SK-N-SH (cell line): ENCODE results near the gene ARHGEF4. TPM values are rescaled to one million over a fixed set of nuclear protein-coding genes. Genes with fewer than 3 reads are reported as not detected.

Experiments
- CTCF ChIA-PET: fragments of 300-600, 350-600 bp; formaldehyde crosslinking; extraction: SDS; loops from one replicate; lab custom pipeline; 2021; lab: Yijun Ruan, JAX
- POLR2A ChIA-PET: fragments of 350-600 bp; sonication (Branson Sonifier 250); formaldehyde crosslinking; extraction: SDS; loops from one replicate; lab custom pipeline; 2020; ENCODE audit warnings: antibody characterized with exemption, inconsistent platforms; lab: Yijun Ruan, JAX
- DNase-seq: peaks from one replicate; pipeline ENCODE4 v3.0.0; 2012
- H2AFZ ChIP-seq: fragments of 200-600 bp; sonication (generic); 2 replicates; pipeline ENCODE4 v1.8.1; 2016; ENCODE audit warnings: antibody characterized with exemption, mild to moderate bottlenecking, low read depth
- H3F3A ChIP-seq: fragments of 200-600 bp; sonication (generic); replicated peaks from 2 replicates; pipeline ENCODE3; 2016; ENCODE audit warnings: antibody characterized with exemption, mild to moderate bottlenecking; ENCODE audit not compliant: insufficient read depth
- H3K27ac ChIP-seq, 2 experiments: fragments of 200-500 bp in 1 of 2; fragments of 200-600 bp in 1 of 2; sonication (Bioruptor generic) in 1 of 2; sonication (generic), shearing (Covaris generic) in 1 of 2; 2 replicates each; pipeline versions ENCODE4 v1.5.1 to v1.6.1; 2014 to 2016; ENCODE audit warnings: low read depth in 2 of 2, inconsistent platforms in 1 of 2, low read length in 1 of 2, mild to moderate bottlenecking in 1 of 2, mixed read lengths in 1 of 2
- H3K27me3 ChIP-seq: fragments of 200-600 bp; sonication (generic), shearing (Covaris generic); 2 replicates; pipeline ENCODE4 v1.6.1; 2016; ENCODE audit warnings: mixed run types; ENCODE audit not compliant: insufficient read depth
- H3K36me3 ChIP-seq, 2 experiments: fragments of 200-500 bp in 1 of 2; fragments of 200-600 bp in 1 of 2; sonication (Bioruptor generic) in 1 of 2; sonication (generic) in 1 of 2; replicated peaks in 1 of 2; 2 replicates each; pipeline versions ENCODE3 to v1.5.1; 2014 to 2016; ENCODE audit warnings: low read length in 1 of 2, mild to moderate bottlenecking in 1 of 2; ENCODE audit not compliant: insufficient read depth in 2 of 2, control insufficient read depth in 1 of 2
- H3K4me1 ChIP-seq, 2 experiments: fragments of 200-500 bp in 1 of 2; fragments of 200-600 bp in 1 of 2; sonication (Bioruptor generic) in 1 of 2; sonication (generic), shearing (Covaris generic) in 1 of 2; 2 replicates each; pipeline versions ENCODE4 v1.5.1 to v1.6.1; 2014 to 2016; ENCODE audit warnings: low read depth in 1 of 2, low read length in 1 of 2, mixed run types in 1 of 2; ENCODE audit not compliant: insufficient read depth in 2 of 2, control insufficient read depth in 1 of 2
- H3K4me2 ChIP-seq: fragments of 200-600 bp; sonication (generic), shearing (Covaris generic); 2 replicates; pipeline ENCODE4 v1.6.1; 2017; ENCODE audit warnings: mixed run types
- H3K4me3 ChIP-seq, 2 experiments: fragments of 200-500 bp in 1 of 2; fragments of 200-600 bp in 1 of 2; sonication (Bioruptor generic) in 1 of 2; sonication (generic), shearing (Covaris generic) in 1 of 2; 2 replicates each; pipeline versions ENCODE4 v1.5.1 to v1.8.1; 2014 to 2016; ENCODE audit warnings: low read depth in 2 of 2, inconsistent platforms in 1 of 2, low read length in 1 of 2, mild to moderate bottlenecking in 1 of 2, mixed read lengths in 1 of 2, moderate library complexity in 1 of 2
- H3K79me2 ChIP-seq: fragments of 200-600 bp; sonication (generic); 2 replicates; pipeline ENCODE4 v1.8.1; 2017; ENCODE audit warnings: mild to moderate bottlenecking; ENCODE audit not compliant: insufficient read depth
- H3K9ac ChIP-seq: fragments of 200-600 bp; sonication (generic); 2 replicates; pipeline ENCODE4 v1.6.1; 2017; ENCODE audit warnings: mixed run types
- H3K9me2 ChIP-seq: fragments of 200-600 bp; sonication (generic); 2 replicates; pipeline ENCODE4 v1.6.1; 2017; ENCODE audit warnings: mixed run types
- H3K9me3 ChIP-seq: fragments of 200-600 bp; sonication (generic); 2 replicates; pipeline ENCODE4 v1.6.1; 2017; ENCODE audit warnings: mixed run types, mild to moderate bottlenecking, moderate library complexity
- H4K20me1 ChIP-seq: fragments of 200-600 bp; sonication (generic); 2 replicates; pipeline ENCODE4 v1.6.1; 2017; ENCODE audit warnings: mild to moderate bottlenecking, mixed run types; ENCODE audit not compliant: insufficient read depth
- CHD2 ChIP-seq: fragments of 150-350 bp; IDR thresholded peaks from 2 replicates; pipeline ENCODE4 v1.6.1; 2018; ENCODE audit warnings: low read length; ENCODE audit not compliant: partially characterized antibody
- FOXJ3 ChIP-seq: sonication (generic); formaldehyde crosslinking; IDR thresholded peaks from 2 replicates; pipeline ENCODE4 v1.5.1; 2020; ENCODE audit warnings: mild to moderate bottlenecking, missing genetic modification reagents
- GATA2 ChIP-seq: sonication (generic); formaldehyde crosslinking; IDR thresholded peaks from 2 replicates; pipeline ENCODE4 v1.5.0; 2020; ENCODE audit warnings: mild to moderate bottlenecking, missing genetic modification reagents
- RXRA ChIP-seq: IDR thresholded peaks from 2 replicates; pipeline ENCODE4 v1.4.0; 2012; ENCODE audit warnings: low read depth, mild to moderate bottlenecking, borderline replicate concordance
- SIN3A ChIP-seq: IDR thresholded peaks from 2 replicates; pipeline ENCODE4 v1.6.1; 2012; ENCODE audit warnings: low read depth, mild to moderate bottlenecking, low read length, moderate library complexity, borderline replicate concordance
- TCF12 ChIP-seq: IDR thresholded peaks from 2 replicates; pipeline ENCODE4 v1.4.0; 2012
- TEAD4 ChIP-seq: IDR thresholded peaks from 2 replicates; pipeline ENCODE4 v1.4.0; 2012; ENCODE audit warnings: mild to moderate bottlenecking, borderline replicate concordance; ENCODE audit not compliant: insufficient read depth
- WGBS: methylation state at CpG from one replicate; pipeline ENCODE4 v1.1.6; 2017; ENCODE audit warnings: low lambda C conversion rate; 5-methylcytosine and 5-hydroxymethylcytosine counted together
- polyA plus RNA-seq, 3 experiments: library from polyadenylated mRNA; depleted of rRNA; stranded (reverse); fragments of >200 nt; gene quantifications; 2 replicates each; pipeline ENCODE4 v1.2.3, GENCODE V29; 2012

ARHGEF4 gene
- polyA plus RNA-seq, 1 of the 3 experiments (the other 2 are of a cell fraction) = 2.3 TPM

DNA sequence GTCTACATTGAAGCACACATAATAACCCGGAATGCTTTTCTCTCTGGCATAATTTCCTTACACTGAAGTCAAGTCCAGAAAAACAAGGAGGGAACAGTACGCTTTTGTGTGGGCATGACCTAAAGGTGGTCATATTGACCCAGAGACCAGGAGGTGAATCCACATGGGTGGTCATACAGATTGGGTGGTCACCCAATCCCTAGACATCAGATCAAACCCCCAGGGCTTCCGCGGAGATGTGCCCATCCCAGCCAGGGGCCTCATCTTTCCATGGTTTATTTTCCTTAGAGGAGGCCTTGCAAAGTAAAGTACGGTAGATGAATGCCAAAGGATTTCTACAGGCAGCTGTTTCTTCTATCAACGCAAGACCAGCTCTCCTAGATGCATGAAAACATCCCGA lies 217.8 kb downstream of the ARHGEF4 start:
- Histone ChIP-seq H3K36me3 (peaks cover 55 to 66% of the 10 kb centered on the region in 2 experiments), H3K4me1 (peaks cover 11 to 12% of the 10 kb centered on the region in 2 experiments; a peak in 2 of 4 replicates), H3K4me3 (no peak overlapping the region), H2AFZ (no peak overlapping the region), H3K9me3 (no peaks in the 10 kb centered on the region), H3K79me2 (peaks cover 86% of the 10 kb centered on the region), H3K4me2 (no peak overlapping the region), H3K27ac (no peak overlapping the region), H3F3A (peaks cover 3% of the 10 kb centered on the region), H3K9me2 (no peaks in the 10 kb centered on the region), H3K27me3 (no peaks in the 10 kb centered on the region), H3K9ac (no peak overlapping the region), H4K20me1 (peaks cover 78% of the 10 kb centered on the region)
- 97% methylated on average over 7 of the region's 7 CpGs for WGBS
- ChIA-PET CTCF (no interaction called here), POLR2A (no interaction called here)
- no peak for DNase-seq
- TF ChIP-seq RXRA (no peak), FOXJ3 (CRISPR knock-in tag) (no peak), SIN3A (no peak)

- no peaks in the 10 kb centered on the region for H3K9me3 ChIP-seq
- no peak overlapping the region for H2AFZ ChIP-seq
- peaks cover 82% of the 10 kb centered on the region for H4K20me1 ChIP-seq
- no peak for DNase-seq
- POLR2A ChIA-PET = no interaction called here
- peaks cover 54 to 60% of the 10 kb centered on the region in 2 experiments for H3K36me3 ChIP-seq
- CTCF ChIA-PET = no interaction called here
- H3K9ac ChIP-seq = no peak overlapping the region
- peaks cover 86% of the 10 kb centered on the region for H3K79me2 ChIP-seq
- H3F3A ChIP-seq = peaks cover 3% of the 10 kb centered on the region
- H3K4me3 ChIP-seq = no peak overlapping the region
- whole genome bisulfite sequencing = 91% methylated on average over 21 of the region's 26 CpGs
- no peaks in the 10 kb centered on the region for H3K27me3 ChIP-seq
- H3K4me2 ChIP-seq = peak overlapping the region; percentile 48
- 0 out of 2 replicates have a peak, but pooled peaks have one; percentile 20 for TF ChIP-seq TCF12
- TF ChIP-seq GATA2 (CRISPR knock-in tag) = no peak
- 0 out of 2 replicates have a peak, but pooled peaks have one; percentile 36 for TF ChIP-seq TEAD4
- peak overlapping the region; percentile 18 to 61; a peak in 2 of 4 replicates for H3K27ac ChIP-seq
- H3K4me1 ChIP-seq = peaks cover 11 to 12% of the 10 kb centered on the region in 2 experiments; a peak in 2 of 4 replicates
- H3K9me2 ChIP-seq = no peaks in the 10 kb centered on the region
Measured at GRCh38 chr2:131055169-131056065, 218.7 kb downstream of the ARHGEF4 start.

DNA sequence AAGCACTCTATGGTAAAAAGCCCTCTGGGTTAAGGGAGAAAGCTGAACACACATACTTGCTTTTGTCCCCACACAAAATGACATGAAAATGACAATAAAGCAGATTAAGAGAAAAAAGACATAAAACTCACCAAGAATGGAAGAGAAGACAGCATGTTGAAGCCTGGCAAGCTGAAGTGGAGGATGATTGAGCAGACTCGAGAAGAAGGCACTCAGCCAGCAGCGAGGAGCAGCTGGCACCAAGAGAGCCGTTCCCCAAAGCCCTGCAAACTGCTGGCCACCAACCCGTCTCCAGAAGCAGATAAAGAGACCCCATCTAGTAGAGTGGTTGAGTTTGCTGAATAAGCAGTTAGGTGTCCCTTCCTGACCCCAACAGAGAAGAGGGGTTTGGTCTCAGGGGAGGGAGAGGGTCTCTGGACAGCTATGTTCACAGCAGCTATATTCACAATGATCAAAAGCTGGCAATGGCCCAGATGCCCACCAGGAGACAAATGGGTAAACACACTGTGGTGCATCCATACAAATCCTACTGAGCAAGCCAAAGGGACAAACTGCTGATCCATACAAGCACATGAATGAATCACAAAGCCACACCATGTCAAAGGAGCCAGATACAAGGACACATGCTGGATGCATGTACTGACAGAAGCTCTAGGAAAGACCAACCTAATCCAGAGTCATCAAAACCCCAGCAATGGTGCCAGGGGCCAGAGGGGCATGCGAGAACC lies 219.7 kb downstream of the ARHGEF4 start:
- Histone ChIP-seq H3K4me1 (peaks cover 11 to 12% of the 10 kb centered on the region in 2 experiments; a peak in 2 of 4 replicates), H3K4me3 (no peak overlapping the region), H3K9me3 (no peaks in the 10 kb centered on the region), H3F3A (peaks cover 3% of the 10 kb centered on the region), H3K4me2 (peak overlapping the region; percentile 48), H3K9ac (no peak overlapping the region), H2AFZ (no peak overlapping the region), H3K79me2 (peaks cover 91% of the 10 kb centered on the region), H3K36me3 (peaks cover 49 to 52% of the 10 kb centered on the region in 2 experiments), H4K20me1 (peaks cover 86% of the 10 kb centered on the region), H3K9me2 (no peaks in the 10 kb centered on the region), H3K27me3 (no peaks in the 10 kb centered on the region), H3K27ac (peak overlapping the region; percentile 18 to 61)
- TF ChIP-seq GATA2 (CRISPR knock-in tag) = no peak
- TF ChIP-seq CHD2 = no peak
- ChIA-PET POLR2A (no interaction called here), CTCF (no interaction called here)
- no peak for DNase-seq
- WGBS = 90% methylated on average over 5 of the region's 5 CpGs
